Trophoblast cell (in vitro differentiated cells and primary cell): Measurements from ENCODE around the gene PPP1CC.

ENCODE experiments used
- DNase-seq, 2 donors: peaks; one replicate each; pipeline ENCODE4 v3.0.0-alpha.2; 2016
- H2AFZ ChIP-seq: 2 replicates; pipeline ENCODE4 v1.6.1; 2013; ENCODE audit warnings: low read length, moderate library complexity, mild to moderate bottlenecking; ENCODE audit not compliant: insufficient read depth, poor library complexity
- H2AK5ac ChIP-seq: 2 replicates; pipeline ENCODE4 v1.6.1; 2013; ENCODE audit warnings: mild to moderate bottlenecking, low read length
- H2BK120ac ChIP-seq: 2 replicates; pipeline ENCODE4 v1.6.1; 2013; ENCODE audit warnings: low read length, mild to moderate bottlenecking, moderate library complexity; ENCODE audit not compliant: insufficient read depth, poor library complexity
- H2BK12ac ChIP-seq: 2 replicates; pipeline ENCODE4 v1.6.1; 2013; ENCODE audit warnings: mild to moderate bottlenecking, low read length, moderate library complexity
- H2BK5ac ChIP-seq: 2 replicates; pipeline ENCODE4 v1.6.1; 2013; ENCODE audit warnings: low read length, low read depth, moderate library complexity, mild to moderate bottlenecking; ENCODE audit not compliant: poor library complexity
- H3K14ac ChIP-seq: 2 replicates; pipeline ENCODE4 v1.6.1; 2013; ENCODE audit warnings: mild to moderate bottlenecking, low read length
- H3K18ac ChIP-seq: 2 replicates; pipeline ENCODE4 v1.6.1; 2013; ENCODE audit warnings: mild to moderate bottlenecking, low read length
- H3K23ac ChIP-seq: 2 replicates; pipeline ENCODE4 v1.6.1; 2013; ENCODE audit warnings: low read length
- H3K27ac ChIP-seq: 2 replicates; pipeline ENCODE4 v1.5.1; 2013; ENCODE audit warnings: low read depth, mild to moderate bottlenecking, inconsistent platforms, low read length, moderate library complexity
- H3K27me3 ChIP-seq: 2 replicates; pipeline ENCODE4 v1.6.1; 2013; ENCODE audit warnings: inconsistent platforms, mild to moderate bottlenecking, low read length, moderate library complexity; ENCODE audit not compliant: insufficient read depth
- H3K36me3 ChIP-seq, 2 experiments: 1 replicate in 1 of 2; 2 replicates in 1 of 2; pipeline ENCODE4 v1.6.1; 2013; ENCODE audit warnings: low read length in 2 of 2, mild to moderate bottlenecking in 2 of 2, moderate library complexity in 1 of 2; ENCODE audit not compliant: insufficient read depth in 2 of 2, control insufficient read depth in 1 of 2
- H3K4ac ChIP-seq: 2 replicates; pipeline ENCODE4 v1.6.1; 2013; ENCODE audit warnings: low read depth, mild to moderate bottlenecking, low read length, moderate library complexity
- H3K4me1 ChIP-seq, 2 experiments: 1 replicate in 1 of 2; 2 replicates in 1 of 2; pipeline ENCODE4 v1.6.1; 2013; ENCODE audit warnings: low read length in 2 of 2, mild to moderate bottlenecking in 2 of 2, moderate library complexity in 1 of 2; ENCODE audit not compliant: insufficient read depth in 2 of 2, control insufficient read depth in 1 of 2
- H3K4me2 ChIP-seq: 2 replicates; pipeline ENCODE4 v1.6.1; 2013; ENCODE audit warnings: inconsistent platforms, mild to moderate bottlenecking, low read length, moderate library complexity
- H3K4me3 ChIP-seq: 2 replicates; pipeline ENCODE4 v1.5.1; 2013; ENCODE audit warnings: mild to moderate bottlenecking, low read depth, low read length, inconsistent platforms
- H3K79me1 ChIP-seq: one replicate; pipeline ENCODE4 v1.6.1; 2013; ENCODE audit warnings: low read length
- H3K79me2 ChIP-seq: 2 replicates; pipeline ENCODE4 v1.6.1; 2013; ENCODE audit warnings: low read length, mild to moderate bottlenecking; ENCODE audit not compliant: control insufficient read depth, insufficient read depth, poor library complexity
- H3K9ac ChIP-seq: 2 replicates; pipeline ENCODE4 v1.6.1; 2013; ENCODE audit warnings: mild to moderate bottlenecking, low read length
- H3K9me3 ChIP-seq: 2 replicates; pipeline ENCODE4 v1.6.1; 2013; ENCODE audit warnings: low read depth, mild to moderate bottlenecking, control low read depth, inconsistent platforms, low read length; ENCODE audit not compliant: insufficient read depth
- H4K12ac ChIP-seq: 2 replicates; pipeline ENCODE4 v1.6.1; 2013; ENCODE audit warnings: low read depth, mild to moderate bottlenecking, low read length, moderate library complexity
- H4K8ac ChIP-seq: 2 replicates; pipeline ENCODE4 v1.6.1; 2013; ENCODE audit warnings: low read depth, mild to moderate bottlenecking, low read length, moderate library complexity
- H4K91ac ChIP-seq: one replicate; pipeline ENCODE4 v1.6.1; 2013; ENCODE audit warnings: low read depth, mild to moderate bottlenecking, low read length, moderate library complexity
- WGBS: extraction: QIAGEN DNeasy Blood & Tissue Kit; methylation state at CpG from one replicate; pipeline ENCODE4 v1.1.7; 2013; ENCODE audit warnings: missing lambda C conversion rate; ENCODE audit not compliant: insufficient read length, insufficient coverage; ENCODE audit errors: extremely low coverage; 5-methylcytosine and 5-hydroxymethylcytosine counted together

Gene PPP1CC

GRCh38 chr12:110746550-110746949, 3.9 kb upstream of the PPP1CC start:
- Histone ChIP-seq H3K14ac (no peak overlapping the region), H4K91ac (no peak overlapping the region), H2BK12ac (no peak overlapping the region), H2BK5ac (no peak overlapping the region), H3K36me3 (no peaks in the 10 kb centered on the region), H2BK120ac (no peak overlapping the region), H3K9ac (no peak overlapping the region), H2AFZ (no peak overlapping the region), H3K27ac (no peak overlapping the region), H3K4me2 (no peak overlapping the region), H3K9me3 (no peaks in the 10 kb centered on the region), H3K79me1 (peaks cover 7% of the 10 kb centered on the region), H3K4me1 (peaks cover 2 to 4% of the 10 kb centered on the region in 2 experiments), H4K8ac (no peak overlapping the region), H4K12ac (no peak overlapping the region), H2AK5ac (no peak overlapping the region), H3K27me3 (no peaks in the 10 kb centered on the region), H3K4me3 (no peak overlapping the region), H3K18ac (no peak overlapping the region), H3K23ac (no peak overlapping the region), H3K4ac (no peak overlapping the region), H3K79me2 (peaks cover 11% of the 10 kb centered on the region)
- DNase-seq, result no peak
- WGBS, result no CpG with 5 or more reads among the region's 6 CpGs

DNA sequence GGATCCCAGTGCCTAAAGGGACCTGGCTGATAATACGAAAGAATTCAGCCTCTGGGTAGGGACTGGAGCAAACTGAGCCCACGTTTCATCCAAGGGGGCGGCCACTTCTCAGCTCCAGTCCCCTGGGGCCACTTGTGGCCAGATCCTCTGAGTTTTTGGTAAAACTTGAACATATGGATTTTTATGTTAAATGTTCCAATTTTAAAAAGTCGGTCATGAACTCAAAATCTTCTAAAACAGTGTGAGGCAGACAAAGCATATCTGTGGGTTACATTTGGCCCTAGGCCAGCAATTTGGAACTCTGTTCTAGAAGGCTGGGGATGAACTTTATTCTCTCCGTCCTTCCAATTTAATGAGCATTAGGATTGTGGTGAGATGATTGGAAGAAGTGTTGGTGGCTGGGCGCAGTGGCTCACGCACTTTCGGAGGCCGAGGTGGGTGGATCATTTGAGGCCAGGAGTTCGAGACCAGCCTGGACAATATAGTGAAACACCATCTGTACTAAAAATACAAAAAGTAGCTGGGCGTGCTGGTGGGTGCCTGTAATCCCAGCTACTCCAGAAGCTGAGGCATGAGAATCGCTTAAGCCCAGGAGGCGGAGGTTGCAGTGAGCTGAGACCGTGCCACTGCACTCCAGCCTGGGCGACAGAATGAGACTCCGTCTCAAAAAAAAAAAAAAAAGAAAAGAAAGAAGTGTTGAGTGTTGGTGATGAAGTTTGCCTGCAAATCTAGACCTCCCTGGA, 3.0 kb upstream of the PPP1CC start:
- Histone ChIP-seq H3K4me1 (peaks cover 4% of the 10 kb centered on the region in 2 experiments), H2AFZ (no peak overlapping the region), H3K23ac (no peak overlapping the region), H3K4me2 (no peak overlapping the region), H3K18ac (no peak overlapping the region), H4K8ac (no peak overlapping the region), H3K14ac (no peak overlapping the region), H2BK5ac (no peak overlapping the region), H3K4me3 (no peak overlapping the region), H3K27me3 (no peaks in the 10 kb centered on the region), H3K9ac (no peak overlapping the region), H3K4ac (no peak overlapping the region), H2BK120ac (no peak overlapping the region), H3K79me2 (peaks cover 15% of the 10 kb centered on the region), H3K36me3 (no peaks in the 10 kb centered on the region), H3K27ac (no peak overlapping the region), H2AK5ac (no peak overlapping the region), H4K12ac (no peak overlapping the region), H3K9me3 (no peaks in the 10 kb centered on the region), H3K79me1 (peaks cover 7% of the 10 kb centered on the region), H4K91ac (no peak overlapping the region), H2BK12ac (no peak overlapping the region)
- WGBS, result no CpG with 5 or more reads among the region's 16 CpGs
- DNase-seq, result no peak

GRCh38 chr12:110744601-110745264, 2.0 kb upstream of the PPP1CC start:
- Histone ChIP-seq H2BK5ac (no peak overlapping the region), H2AK5ac (no peak overlapping the region), H3K18ac (no peak overlapping the region), H3K9ac (no peak overlapping the region), H3K27me3 (no peaks in the 10 kb centered on the region), H3K79me2 (peaks cover 15% of the 10 kb centered on the region), H3K23ac (no peak overlapping the region), H3K36me3 (no peaks in the 10 kb centered on the region), H2BK12ac (no peak overlapping the region), H3K79me1 (peaks cover 7% of the 10 kb centered on the region), H3K9me3 (no peaks in the 10 kb centered on the region), H4K91ac (no peak overlapping the region), H3K4me1 (peaks cover 4% of the 10 kb centered on the region in 2 experiments), H4K8ac (no peak overlapping the region), H4K12ac (no peak overlapping the region), H3K27ac (no peak overlapping the region), H3K4me2 (no peak overlapping the region), H3K14ac (no peak overlapping the region), H3K4me3 (no peak overlapping the region), H2BK120ac (no peak overlapping the region), H2AFZ (no peak overlapping the region), H3K4ac (no peak overlapping the region)
- no CpG with 5 or more reads among the region's 5 CpGs for WGBS
- DNase-seq, result peak; percentile 11 to 30

DNA sequence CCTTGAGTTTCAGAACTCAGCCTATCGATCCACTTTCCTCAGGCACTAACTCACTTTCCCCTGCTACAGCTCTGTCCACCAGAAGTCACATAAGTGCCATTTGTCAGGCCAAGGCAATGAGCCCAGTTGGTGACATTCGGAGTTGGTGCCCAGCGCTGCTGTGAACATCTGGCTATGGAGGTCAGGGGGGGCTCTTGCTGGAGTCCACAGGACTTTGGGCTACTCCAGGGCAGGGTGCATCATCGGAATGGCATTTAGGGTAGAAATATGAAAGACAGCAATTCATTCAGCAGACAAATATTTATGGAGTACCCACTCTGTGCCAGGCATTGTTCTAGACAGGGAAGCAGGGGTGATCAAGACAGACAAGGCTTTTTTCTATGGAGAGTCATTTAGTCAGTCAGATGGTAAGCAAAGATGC, 1.5 kb upstream of the PPP1CC start:
- Histone ChIP-seq H3K4me3 (no peak overlapping the region), H2AFZ (no peak overlapping the region), H4K91ac (no peak overlapping the region), H2AK5ac (no peak overlapping the region), H4K12ac (no peak overlapping the region), H3K14ac (no peak overlapping the region), H3K27me3 (no peaks in the 10 kb centered on the region), H4K8ac (no peak overlapping the region), H3K4me2 (peak overlapping the region; percentile 64), H3K4me1 (peaks cover 4% of the 10 kb centered on the region in 2 experiments), H3K4ac (no peak overlapping the region), H3K79me1 (peaks cover 7% of the 10 kb centered on the region), H2BK120ac (no peak overlapping the region), H3K79me2 (peaks cover 15% of the 10 kb centered on the region), H3K9me3 (no peaks in the 10 kb centered on the region), H3K18ac (no peak overlapping the region), H3K23ac (no peak overlapping the region), H2BK5ac (no peak overlapping the region), H3K27ac (no peak overlapping the region), H3K36me3 (no peaks in the 10 kb centered on the region), H3K9ac (no peak overlapping the region), H2BK12ac (no peak overlapping the region)
- WGBS, result no CpG with 5 or more reads among the region's 4 CpGs
- DNase-seq, result no peak
